Pancreas (tissue), 10 donors: ENCODE measurements around the gene OTOP2. TPM values are rescaled to one million over a fixed set of nuclear protein-coding genes. Genes with fewer than 3 reads are reported as not detected.

Experiments used
- ATAC-seq, 4 donors: fragments of 200-7000 bp; cut with Tn5 transposase; one replicate each; pipeline versions ENCODE4 v1.8.0 to v1.9.1; 2020; ENCODE audit warnings: mild to moderate bottlenecking in 4 of 4, moderate library complexity in 4 of 4
- DNase-seq, 6 donors: peaks; one replicate each; pipeline ENCODE4 v3.0.0-alpha.2; 2020
- FAIRE-seq: peaks from 2 replicates; lab custom pipeline; 2012; peaks lifted over from hg19 to GRCh38; lab: Jason Lieb, UNC
- H3K27ac ChIP-seq, 4 donors: fragments of 200-600 bp; sonication (generic); 1 replicate in 3 of 4; 2 replicates in 1 of 4; pipeline versions ENCODE4 v1.5.0 to v1.8.0; 2020
- H3K27me3 ChIP-seq, 4 donors: fragments of 200-600 bp; one replicate each; pipeline ENCODE4 v1.8.0; 2021
- H3K36me3 ChIP-seq, 3 donors: fragments of 200-600 bp; sonication (generic) in 1 of 3; one replicate each; pipeline versions ENCODE4 v1.5.0 to v1.8.0; 2020 to 2021
- H3K4me1 ChIP-seq, 3 donors: fragments of 200-600 bp; one replicate each; pipeline ENCODE4 v1.8.0; 2021
- H3K4me3 ChIP-seq, 4 donors: fragments of 200-600 bp; sonication (generic) in 2 of 4; one replicate each; pipeline versions ENCODE4 v1.5.0 to v1.8.0; 2020 to 2021
- H3K9me3 ChIP-seq, 4 donors: fragments of 200-600 bp; one replicate each; pipeline ENCODE4 v1.8.0; 2021
- CTCF ChIP-seq, 4 donors: fragments of 200-600 bp; sonication (generic) in 3 of 4; IDR thresholded peaks; one replicate each; pipeline versions ENCODE4 v1.5.0 to v1.8.0; 2021; ENCODE audit warnings: antibody characterized with exemption in 4 of 4
- WGBS, 2 donors: extraction: QIAGEN DNeasy Blood & Tissue Kit; methylation state at CpG; one replicate each; pipeline ENCODE4 v1.1.7; 2013; 5-methylcytosine and 5-hydroxymethylcytosine counted together
- intact Hi-C, 3 donors: fragments of 100-400 bp; cut with DNase I; formaldehyde crosslinking; loops; one replicate each; pipeline versions ENCODE4 v1.11.1 to v1.14.2; 2022
- polyA plus RNA-seq, 2 donors: library from polyadenylated mRNA; stranded (reverse); fragments of 200-250 nt; gene quantifications; one replicate each; pipeline ENCODE4 v1.2.3, GENCODE V29; 2013
- total RNA-seq, 6 donors: library from RNA; stranded (reverse); fragmentation: NEBNext Ultra II Directional in 4 of 6; extraction: Animal tissue kit (Norgen Biotek cat#: 25700) in 4 of 6; gene quantifications; one replicate each; pipeline versions ENCODE4 v1.2.1 to v1.2.4, GENCODE V29; 2021 to 2023
- donor health status: healthy with polysubstance abuse.
- donor health status: DM: no; HTN: no; CAD: no; lungs with moderate emphysema.
- donor health status: DM: no; HTN: no; CAD: no.
- donor health status: control.
- donor health status: control.
- donor health status: Bipolar disorder and iron deficiency.
- donor health status: DM: yes; HTN: yes; CAD: no.
- donor health status: DM: no; HTN: no; CAD: no.
- donor health status: DM: no; HTN: no; CAD: no.
- donor health status: DM: yes; HTN: yes; CAD: no.

Gene OTOP2
- total and polyA plus RNA-seq, 8 donors, result not detected

GRCh38 chr17:74920642-74921025, 3.4 kb upstream of the OTOP2 start:
- FAIRE-seq (no peak), DNase-seq (no peak), ATAC-seq (peak in 1 of 4 donors; percentile 9)
- Histone ChIP-seq H3K4me3 (no peak overlapping the region), H3K9me3 (no peaks in the 10 kb centered on the region), H3K27me3 (peaks cover 0 to 8% (median 4%) of the 10 kb centered on the region in 4 donors), H3K27ac (no peak overlapping the region), H3K4me1 (peaks cover 5 to 12% (median 8%) of the 10 kb centered on the region in 3 donors), H3K36me3 (no peaks in the 10 kb centered on the region)
- WGBS, 2 donors, result 49 to 50% methylated on average over 6 of the region's 6 CpGs
- intact Hi-C loops, result no loop called here
- no peak for TF ChIP-seq CTCF (IDR thresholded peaks at IDR 0.05)

GRCh38 chr17:74921026-74921681, 2.9 kb upstream of the OTOP2 start:
- H3K36me3 ChIP-seq, result no peaks in the 10 kb centered on the region
- peaks cover 0 to 8% (median 4%) of the 10 kb centered on the region in 4 donors for H3K27me3 ChIP-seq
- H3K4me3 ChIP-seq, result no peak overlapping the region
- H3K9me3 ChIP-seq, result no peaks in the 10 kb centered on the region
- DNase-seq (peak in 1 of 6 donors; percentile 64), FAIRE-seq (no peak), ATAC-seq (no peak)
- intact Hi-C loops, result no loop called here
- 52% methylated on average over 15 to 19 of the region's 19 CpGs for WGBS, 2 donors
- no peak overlapping the region for H3K27ac ChIP-seq
- no peak for TF ChIP-seq CTCF (IDR thresholded peaks at IDR 0.05)
- peaks cover 5 to 12% (median 8%) of the 10 kb centered on the region in 3 donors for H3K4me1 ChIP-seq

GRCh38 chr17:74921769-74922168, 2.3 kb upstream of the OTOP2 start:
- Histone ChIP-seq H3K4me1 (peaks cover 5 to 12% (median 8%) of the 10 kb centered on the region in 3 donors), H3K4me3 (no peak overlapping the region), H3K9me3 (no peaks in the 10 kb centered on the region), H3K27me3 (peaks cover 0 to 8% (median 4%) of the 10 kb centered on the region in 4 donors), H3K27ac (no peak overlapping the region), H3K36me3 (no peaks in the 10 kb centered on the region)
- no peak for ATAC-seq
- 88 to 97% methylated on average over 2 of the region's 2 CpGs for WGBS, 2 donors
- TF ChIP-seq CTCF (IDR thresholded peaks at IDR 0.05), result no peak
- intact Hi-C loops, result no loop called here
- DNase-seq, result no peak
- FAIRE-seq, result no peak

GRCh38 chr17:74922172-74922571, 1.9 kb upstream of the OTOP2 start:
- FAIRE-seq, result no peak

More at GRCh38 chr17:74922172-74922571, 1.9 kb upstream of the OTOP2 start:
- H3K9me3 ChIP-seq, result no peaks in the 10 kb centered on the region
- DNase-seq (no peak), ATAC-seq (no peak)
- H3K36me3 ChIP-seq, result no peaks in the 10 kb centered on the region
- intact Hi-C loops, result no loop called here
- no peak overlapping the region for H3K4me3 ChIP-seq
- H3K27ac ChIP-seq, result no peak overlapping the region
- H3K4me1 ChIP-seq, result peaks cover 5 to 12% (median 8%) of the 10 kb centered on the region in 3 donors
- WGBS, 2 donors, result 55 to 66% methylated on average over 6 of the region's 6 CpGs
- peaks cover 0 to 9% (median 4%) of the 10 kb centered on the region in 4 donors for H3K27me3 ChIP-seq
- no peak for TF ChIP-seq CTCF (IDR thresholded peaks at IDR 0.05)
